ENCODE data around the gene MATR3.
"Not testable (repeated sequence)": the region's sequence is repeated elsewhere in the genome, so short reads cannot be mapped to it uniquely, and the experiment has no call there.

MATR3 gene

DNA sequence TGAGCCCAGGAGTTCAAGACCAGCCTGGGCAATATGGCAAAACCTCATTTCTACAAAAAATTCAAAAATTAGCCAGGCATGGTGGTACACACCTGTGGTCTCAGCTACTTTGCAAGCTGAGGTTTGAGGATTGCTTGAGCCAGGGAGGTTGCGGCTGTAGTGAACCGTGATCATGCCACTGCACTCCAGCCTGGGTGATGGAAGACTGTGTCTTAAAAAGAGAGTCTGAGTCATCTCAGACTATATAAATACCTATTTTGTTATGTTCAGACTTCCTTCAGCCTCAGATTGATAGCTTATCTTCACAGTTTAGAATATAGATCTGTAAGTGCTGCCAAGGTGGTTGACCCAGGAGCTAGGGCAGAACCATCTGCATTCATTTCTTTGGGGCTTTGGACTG lies 46.5 kb downstream of the MATR3 start:
- H3K4me3 ChIP-seq (ENCODE audit: low read length): no peak overlapping the region
- DNase-seq (ENCODE audit: low read depth, low spot score): no peak

DNA sequence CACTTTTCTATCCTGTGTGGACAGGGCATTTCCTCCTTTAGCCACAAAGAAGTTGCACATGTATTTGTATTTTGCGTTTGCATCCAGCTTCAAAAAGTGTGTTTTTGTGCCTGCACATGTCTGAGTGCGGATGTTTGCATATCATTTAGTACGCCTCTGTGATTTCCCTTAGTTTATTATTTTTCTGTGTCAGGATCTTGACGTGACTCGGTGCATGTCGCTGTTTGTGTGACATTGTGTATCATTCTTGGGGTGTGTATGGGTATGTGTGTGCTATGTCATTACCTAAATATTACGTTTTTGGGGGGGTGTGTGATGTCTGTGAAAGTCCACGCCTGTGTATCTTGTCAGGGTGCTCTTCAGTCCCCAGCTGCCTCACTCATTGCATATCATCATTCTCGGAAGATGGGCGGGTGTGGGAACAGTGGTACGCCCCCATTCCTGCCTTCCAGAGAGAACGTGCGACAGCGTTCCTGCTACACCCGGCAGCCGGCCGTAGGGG lies 47.7 kb downstream of the MATR3 start:
- H3K4me3 ChIP-seq (ENCODE audit: low read length): peak overlapping the region; percentile 98
- no peak for DNase-seq (ENCODE audit: low read depth, low spot score)

DNA sequence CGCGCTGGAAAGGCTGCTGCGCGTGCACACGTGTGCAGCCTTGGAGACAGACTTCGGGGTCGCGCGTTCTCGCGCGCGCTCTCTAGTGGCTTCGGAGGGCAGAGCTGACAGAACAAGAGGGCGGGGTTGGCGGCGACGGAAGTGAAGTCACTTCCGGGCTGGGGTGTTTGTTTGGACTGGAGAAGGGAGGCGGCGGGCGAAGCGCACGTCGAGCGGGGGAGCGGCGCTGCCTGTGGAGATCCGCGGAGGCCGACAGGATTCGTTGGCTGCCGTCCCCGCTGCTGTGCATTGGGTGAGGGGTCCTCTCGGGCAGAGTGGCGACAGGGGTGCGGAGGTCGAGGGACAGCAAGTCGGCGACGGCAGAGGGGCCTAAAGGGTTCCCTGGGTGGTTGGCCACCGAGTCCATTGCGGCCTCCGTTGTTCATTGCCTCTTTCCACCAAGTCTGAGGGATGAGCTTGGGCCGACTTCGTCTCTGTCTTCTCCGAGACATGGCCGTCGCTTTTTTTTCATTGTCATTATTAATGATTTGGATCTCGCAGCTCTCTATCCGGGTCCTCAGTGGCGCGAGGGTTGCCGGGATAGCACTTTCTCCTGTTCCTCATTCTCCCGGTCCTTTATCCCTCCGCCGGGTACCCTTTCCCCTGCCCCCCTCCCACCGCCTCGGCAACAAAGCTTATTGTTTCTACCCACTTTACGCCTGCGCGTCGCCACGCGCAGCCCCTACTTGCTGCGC lies 48.3 kb downstream of the MATR3 start, which contains the start of gene PAIP2:
TSS of gene PAIP2 (plus strand) at position 166 of the 734 bp plus-strand sequence. CDS start 21,931 bp downstream, outside the sequence.
- peak within 1 kb of the TSS; percentile 98 for H3K4me3 ChIP-seq (ENCODE audit: low read length)
- peak; percentile 97 for DNase-seq (ENCODE audit: low read depth, low spot score)

DNA sequence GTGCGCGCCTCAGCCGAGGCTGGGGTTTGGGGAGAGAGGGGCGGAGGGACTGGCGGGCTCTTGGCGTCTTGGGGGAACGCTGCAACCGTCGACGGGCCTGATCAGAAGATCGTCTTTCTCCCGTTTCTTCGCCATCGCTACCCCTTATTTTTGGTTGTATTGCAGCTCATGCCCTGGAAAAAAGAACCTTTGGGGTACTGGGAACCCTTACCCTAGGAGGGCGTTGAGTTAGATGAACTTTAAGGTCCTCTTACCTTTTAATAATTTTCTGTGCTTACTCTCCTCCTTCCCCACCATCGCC lies 48.8 kb downstream of the MATR3 start:
- DNase-seq (ENCODE audit: low read depth, low spot score): no peak
- peak overlapping the region; percentile 98 for H3K4me3 ChIP-seq (ENCODE audit: low read length)

DNA sequence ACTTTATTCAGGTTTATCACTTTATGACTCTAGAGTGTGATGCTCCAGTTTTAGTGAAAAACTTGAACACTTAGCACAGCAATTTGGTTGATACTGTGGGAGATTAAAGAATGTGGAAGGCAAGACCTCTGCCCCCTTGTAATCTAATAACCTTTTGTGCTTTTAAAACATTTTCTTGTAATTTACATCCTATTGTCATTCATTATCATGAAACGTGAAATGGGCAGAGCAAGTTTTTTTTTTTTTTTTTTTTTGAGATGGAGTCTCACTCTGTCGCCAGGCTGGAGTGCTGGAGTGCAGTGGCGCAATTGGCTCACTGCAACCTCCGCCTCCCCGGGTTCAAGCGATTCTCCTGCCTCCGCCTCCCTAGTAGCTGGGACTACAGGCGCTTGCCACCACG lies 49.9 kb downstream of the MATR3 start:
- no peak for DNase-seq (ENCODE audit: low read depth, low spot score)
- H3K4me3 ChIP-seq (ENCODE audit: low read length): peak overlapping the region; percentile 98

DNA sequence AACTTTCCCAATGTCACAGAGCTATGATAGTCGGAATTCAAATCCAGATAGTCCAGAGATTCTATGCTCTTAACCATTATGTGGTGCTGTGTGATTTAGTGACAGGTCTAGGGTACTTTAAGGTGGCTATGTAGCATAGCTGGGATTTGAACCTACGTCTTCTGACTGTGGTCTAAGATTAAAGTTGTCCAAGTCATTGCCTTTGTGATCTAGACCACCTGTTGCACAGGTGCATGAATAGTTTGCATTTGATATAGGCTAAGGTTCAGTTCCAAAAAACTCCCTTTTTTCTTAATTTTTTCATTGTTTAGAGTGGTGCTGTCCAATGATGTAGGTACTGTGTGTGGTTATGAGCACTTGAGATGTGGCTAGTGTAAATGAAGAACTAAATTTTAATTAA lies 50.6 kb downstream of the MATR3 start:
- H3K4me3 ChIP-seq (ENCODE audit: low read length): no peak overlapping the region
- DNase-seq (ENCODE audit: low read depth, low spot score): no peak

DNA sequence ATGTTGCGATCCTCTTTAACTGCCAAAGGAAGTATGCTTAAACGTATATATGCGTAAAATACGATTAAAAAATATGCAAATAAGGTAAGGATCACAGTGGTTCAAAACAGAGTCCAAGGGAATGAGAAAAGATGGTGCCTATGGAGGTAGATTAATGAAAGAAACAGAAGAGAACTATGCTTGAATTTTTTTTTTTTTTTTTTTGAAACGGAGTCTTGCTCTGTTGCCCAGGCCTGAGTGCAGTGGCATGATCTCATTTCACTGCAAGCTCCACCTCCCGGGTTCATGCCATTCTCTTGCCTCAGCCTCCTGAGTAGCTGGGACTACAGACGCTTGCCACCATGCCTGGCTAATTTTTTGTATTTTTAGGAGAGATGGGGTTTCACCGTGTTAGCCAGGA lies 51.9 kb downstream of the MATR3 start:
- DNase-seq (ENCODE audit: low read depth, low spot score); H3K4me3 ChIP-seq (ENCODE audit: low read length): not testable (repeated sequence)

DNA sequence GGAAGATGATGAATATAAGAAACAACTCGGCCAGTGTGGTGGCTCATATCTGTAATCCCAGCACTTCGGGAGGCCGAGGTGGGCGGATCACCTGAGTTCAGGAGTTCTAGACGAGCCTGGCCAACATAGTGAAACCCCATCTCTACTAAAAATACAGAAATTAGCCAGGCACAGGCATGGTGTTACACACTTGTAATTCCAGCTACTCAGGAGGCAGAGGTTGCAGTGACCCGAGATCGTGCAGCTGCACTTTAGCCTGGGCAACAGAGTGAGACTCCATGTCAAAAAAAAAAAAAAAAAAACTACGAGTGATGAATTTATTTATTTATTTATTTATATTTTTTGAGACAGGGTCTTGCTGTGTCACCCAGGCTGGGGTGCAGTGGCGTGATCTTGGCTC lies 54.3 kb downstream of the MATR3 start:
- DNase-seq (ENCODE audit: low read depth, low spot score); H3K4me3 ChIP-seq (ENCODE audit: low read length): not testable (repeated sequence)

DNA sequence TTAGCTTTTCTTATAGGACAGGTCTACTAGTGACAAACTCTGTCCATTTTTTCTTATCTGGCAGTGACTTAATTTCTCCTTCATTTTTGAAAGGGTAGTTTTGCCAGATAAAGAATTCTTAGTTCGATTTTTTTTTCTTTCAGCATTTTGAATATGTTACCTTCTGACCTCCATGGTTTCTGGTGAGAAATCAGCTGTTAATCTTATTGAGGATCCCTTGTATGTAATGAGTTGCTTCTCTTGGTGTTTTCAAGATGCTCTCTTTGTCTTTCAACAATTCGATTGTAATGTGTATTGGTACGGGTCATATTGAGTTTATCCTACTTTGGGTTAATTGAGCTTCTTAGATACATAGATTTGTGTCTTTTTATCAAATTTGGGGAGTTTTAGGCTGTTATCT lies 60.6 kb downstream of the MATR3 start:
- no peak overlapping the region for H3K4me3 ChIP-seq (ENCODE audit: low read length)
- DNase-seq (ENCODE audit: low read depth, low spot score): no peak

DNA sequence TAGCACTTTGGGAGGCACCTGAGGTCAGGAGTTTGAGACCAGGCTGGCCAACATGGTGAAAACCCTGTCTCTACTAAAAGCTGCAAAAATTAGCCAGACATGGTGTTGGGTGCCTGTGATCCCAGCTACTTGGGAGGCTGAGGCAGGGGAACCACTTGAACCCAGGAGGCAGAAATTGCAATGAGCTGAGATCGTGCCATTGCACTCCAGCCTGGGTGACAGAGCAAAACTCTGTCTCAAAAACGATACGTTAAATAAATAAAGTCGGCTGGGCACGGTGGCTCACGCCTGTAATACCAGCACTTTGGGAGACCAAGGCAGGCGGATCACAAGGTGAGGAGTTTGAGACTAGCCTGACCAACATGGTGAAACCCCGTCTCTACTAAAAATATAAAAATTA lies 62.4 kb downstream of the MATR3 start:
- not testable (repeated sequence) for DNase-seq (ENCODE audit: low read depth, low spot score); H3K4me3 ChIP-seq (ENCODE audit: low read length)

DNA sequence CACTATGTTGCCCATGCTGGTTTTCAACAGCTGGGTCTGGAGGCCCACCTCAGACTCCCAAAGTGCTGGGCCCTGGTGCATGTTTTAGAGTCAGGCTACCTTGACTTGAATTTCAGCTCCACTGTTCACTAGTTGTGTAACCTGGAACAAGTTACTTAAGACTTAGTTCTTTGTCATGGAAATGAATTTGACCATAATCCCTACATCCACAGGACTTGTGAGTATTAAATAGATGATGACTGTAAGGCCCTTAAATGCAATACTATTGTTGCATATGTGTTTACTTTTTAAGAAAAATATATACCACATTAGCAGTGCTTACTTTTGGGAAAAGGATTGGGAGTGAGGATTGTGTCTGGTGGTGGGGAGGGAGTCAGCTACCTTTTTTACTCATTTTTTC lies 64.5 kb downstream of the MATR3 start:
- DNase-seq (ENCODE audit: low read depth, low spot score): no peak
- no peak overlapping the region for H3K4me3 ChIP-seq (ENCODE audit: low read length)

DNA sequence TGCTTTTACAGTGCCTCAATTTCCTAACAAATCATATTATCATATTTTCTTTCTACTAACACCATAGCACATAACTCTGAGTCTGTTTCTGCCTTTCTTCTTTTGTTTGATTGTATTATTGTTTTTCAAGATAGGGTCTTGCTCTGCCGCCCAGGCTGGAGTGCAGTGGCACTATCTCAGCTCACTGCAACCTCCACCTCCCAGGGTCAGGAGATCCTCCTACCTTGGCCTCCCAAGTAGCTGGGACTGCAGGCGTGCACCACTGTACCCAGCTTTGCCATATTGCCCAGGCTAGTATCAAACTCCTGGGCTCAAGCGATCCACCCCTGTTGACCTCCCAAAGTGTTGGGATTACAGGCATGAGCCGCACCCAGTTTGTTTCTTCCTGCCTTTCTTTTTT lies 66.8 kb downstream of the MATR3 start:
- no peak for DNase-seq (ENCODE audit: low read depth, low spot score)

DNA sequence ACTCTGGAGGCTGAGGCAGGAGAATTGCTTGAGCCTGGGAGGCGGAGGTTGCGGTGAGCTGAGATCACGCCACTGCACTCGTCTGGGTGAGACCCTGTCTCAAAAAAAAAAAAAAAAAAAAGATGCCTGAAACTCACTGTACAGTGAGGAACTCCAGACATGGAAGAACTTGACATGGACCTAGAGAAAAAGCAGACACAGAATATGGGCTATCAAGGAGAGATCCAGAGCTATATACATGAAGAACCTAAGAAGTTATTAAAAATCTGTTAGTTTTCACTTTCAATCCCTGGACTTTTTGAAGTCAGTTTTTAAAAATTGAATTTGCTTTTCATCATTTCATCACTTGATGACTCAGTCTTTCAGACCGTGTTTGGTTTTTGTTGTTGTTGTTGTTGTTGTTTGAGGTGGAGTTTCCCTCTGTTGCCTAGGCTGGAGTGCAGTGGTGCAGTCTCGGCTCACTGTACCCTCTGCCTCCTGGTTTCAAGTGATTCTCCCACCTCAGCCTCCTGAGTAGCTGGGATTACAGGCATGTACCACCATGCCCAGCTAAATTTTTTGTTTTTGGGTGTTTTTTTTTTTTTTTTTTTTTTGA lies 68.4 kb downstream of the MATR3 start:
- DNase-seq (ENCODE audit: low read depth, low spot score): no peak
- no peak overlapping the region for H3K4me3 ChIP-seq (ENCODE audit: low read length)

More for the DNA sequence above, 66.8 kb downstream of the MATR3 start:
- H3K4me3 ChIP-seq (ENCODE audit: low read length): no peak overlapping the region

DNA sequence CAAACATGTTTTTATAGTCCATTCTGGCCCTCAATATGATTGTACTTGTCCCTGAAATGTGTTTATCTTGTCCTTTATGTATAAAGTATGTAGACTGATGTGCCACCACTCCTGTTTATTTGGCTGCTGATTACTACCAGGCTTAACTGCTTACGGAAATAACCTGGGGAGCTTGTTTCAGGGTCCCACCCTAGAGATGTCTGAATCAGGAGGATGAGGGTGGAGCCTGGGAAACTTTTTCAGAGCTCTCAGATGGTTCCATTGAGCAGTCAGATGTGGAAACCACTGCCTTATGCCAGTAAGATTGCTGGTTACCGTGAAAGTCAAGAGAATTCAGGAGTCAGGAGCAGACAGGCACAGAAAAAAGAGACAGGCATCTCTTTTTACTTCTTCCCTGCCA lies 70.4 kb downstream of the MATR3 start:
- DNase-seq (ENCODE audit: low read depth, low spot score): no peak
- H3K4me3 ChIP-seq (ENCODE audit: low read length): no peak overlapping the region

DNA sequence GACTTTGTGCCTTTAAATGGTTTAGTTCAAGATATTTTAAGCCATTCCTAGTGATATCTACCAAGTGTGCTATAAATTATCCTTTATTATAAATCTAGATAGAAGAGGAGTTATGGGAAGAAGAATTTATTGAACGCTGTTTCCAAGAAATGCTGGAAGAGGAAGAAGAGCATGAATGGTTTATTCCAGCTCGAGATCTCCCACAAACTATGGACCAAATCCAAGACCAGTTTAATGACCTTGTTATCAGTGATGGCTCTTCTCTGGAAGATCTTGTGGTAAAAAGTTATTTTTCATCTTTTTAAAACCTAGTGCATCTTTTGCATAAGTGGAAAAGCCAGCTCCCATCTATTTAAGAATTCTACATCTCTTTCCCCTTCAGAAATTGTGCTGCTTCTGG lies 70.9 kb downstream of the MATR3 start:
- no peak for DNase-seq (ENCODE audit: low read depth, low spot score)
- H3K4me3 ChIP-seq (ENCODE audit: low read length): no peak overlapping the region

DNA sequence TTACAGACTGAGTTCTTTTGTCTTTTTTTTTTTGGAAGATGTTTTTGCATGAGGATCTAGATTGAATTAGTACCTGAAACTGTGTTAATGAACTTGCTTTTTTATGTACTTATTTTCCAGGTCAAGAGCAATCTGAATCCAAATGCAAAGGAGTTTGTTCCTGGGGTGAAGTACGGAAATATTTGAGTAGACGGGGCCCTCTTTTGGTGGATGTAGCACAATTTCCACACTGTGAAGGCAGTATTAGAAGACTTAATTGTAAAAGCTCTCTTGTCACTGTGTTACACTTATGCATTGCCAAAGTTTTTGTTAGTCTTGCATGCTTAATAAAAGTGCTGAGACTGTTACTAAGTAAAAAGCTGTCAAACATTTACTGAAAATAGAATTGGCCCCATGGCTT lies 75.1 kb downstream of the MATR3 start:
- DNase-seq (ENCODE audit: low read depth, low spot score): no peak
- H3K4me3 ChIP-seq (ENCODE audit: low read length): no peak overlapping the region

DNA sequence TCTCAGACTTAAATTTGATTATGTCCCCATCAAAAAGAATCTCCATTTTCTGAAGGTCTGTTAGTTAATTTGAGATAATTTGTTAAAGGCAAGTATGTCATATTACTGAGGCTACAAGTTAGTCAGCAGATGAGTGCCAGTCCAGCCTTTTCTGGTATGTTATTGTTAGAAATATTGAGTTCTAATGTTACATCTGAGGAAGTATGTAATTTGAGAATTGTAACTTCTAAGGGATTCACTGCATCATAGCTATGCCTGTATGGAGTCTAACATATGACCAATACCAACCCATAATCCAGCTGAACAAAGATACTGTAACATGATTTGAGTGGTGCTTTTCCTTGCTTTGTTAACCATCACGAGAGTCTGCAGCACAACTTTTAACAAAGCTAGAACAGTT lies 75.6 kb downstream of the MATR3 start:
- no peak overlapping the region for H3K4me3 ChIP-seq (ENCODE audit: low read length)
- no peak for DNase-seq (ENCODE audit: low read depth, low spot score)

DNA sequence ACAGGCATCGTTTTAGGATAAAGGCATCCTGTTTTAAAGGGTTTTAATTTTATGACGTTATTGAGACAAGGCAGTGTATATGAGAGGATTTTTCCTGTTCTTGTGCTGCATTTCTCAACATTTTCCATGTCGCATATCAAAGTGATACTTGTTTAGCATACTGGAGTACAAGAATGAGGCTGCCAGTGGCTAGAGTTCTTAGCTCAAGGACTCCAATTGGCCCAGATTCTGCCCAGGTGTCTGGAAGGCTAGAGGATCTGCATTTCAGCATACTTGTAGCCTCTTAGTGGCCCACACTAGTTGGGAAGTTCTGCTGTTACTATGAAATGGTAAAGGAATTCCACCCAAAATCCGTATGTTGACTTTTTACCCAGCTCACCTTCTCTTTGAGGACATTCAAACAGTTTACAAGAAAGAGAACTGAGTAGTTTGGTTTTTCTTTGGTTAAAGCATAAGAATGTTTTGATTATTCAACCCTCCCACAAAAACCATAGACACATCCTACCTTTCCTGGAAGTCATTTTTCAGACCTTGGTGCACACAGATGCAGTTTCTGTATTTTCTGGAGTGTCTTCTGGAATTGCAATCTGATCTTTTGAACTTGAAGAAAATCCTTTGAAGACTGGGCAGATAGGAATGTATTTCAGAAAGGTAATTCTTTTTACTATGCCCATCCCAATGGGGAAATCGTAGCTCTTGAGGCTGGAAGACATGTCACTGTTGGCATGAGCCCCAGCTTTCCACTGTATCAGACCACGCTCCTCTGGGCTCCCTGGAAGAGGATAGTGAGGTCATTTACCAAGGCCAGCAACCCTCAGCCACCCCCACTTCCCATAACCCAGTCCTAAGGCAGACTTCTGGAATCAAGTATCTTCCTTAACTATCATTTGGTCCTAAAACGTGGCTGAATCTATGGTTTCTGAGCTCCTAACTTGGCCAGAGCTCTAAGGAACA lies 78.2 kb downstream of the MATR3 start:
- H3K4me3 ChIP-seq (ENCODE audit: low read length): no peak overlapping the region
- DNase-seq (ENCODE audit: low read depth, low spot score): no peak

DNA sequence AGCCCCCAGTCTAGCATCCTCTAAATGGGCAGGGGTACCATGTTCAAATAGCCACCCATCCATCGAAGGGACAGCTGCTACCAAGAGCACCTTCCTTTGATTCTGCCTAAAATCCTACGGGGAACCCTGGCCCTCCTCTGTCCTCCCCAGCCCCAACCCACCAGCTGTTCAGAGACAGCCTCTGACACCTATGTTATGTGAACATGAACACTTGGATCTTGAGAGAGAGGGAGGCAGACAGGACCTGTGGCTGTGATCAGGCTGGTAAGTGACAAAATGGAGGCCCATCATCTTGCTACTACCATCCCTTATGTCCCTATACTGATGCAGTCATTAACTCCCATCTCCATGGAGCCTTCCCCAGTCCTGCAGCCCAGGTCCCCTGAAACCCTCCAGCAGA lies 81.4 kb downstream of the MATR3 start:
- H3K4me3 ChIP-seq (ENCODE audit: low read length): no peak overlapping the region
- DNase-seq (ENCODE audit: low read depth, low spot score): no peak

DNA sequence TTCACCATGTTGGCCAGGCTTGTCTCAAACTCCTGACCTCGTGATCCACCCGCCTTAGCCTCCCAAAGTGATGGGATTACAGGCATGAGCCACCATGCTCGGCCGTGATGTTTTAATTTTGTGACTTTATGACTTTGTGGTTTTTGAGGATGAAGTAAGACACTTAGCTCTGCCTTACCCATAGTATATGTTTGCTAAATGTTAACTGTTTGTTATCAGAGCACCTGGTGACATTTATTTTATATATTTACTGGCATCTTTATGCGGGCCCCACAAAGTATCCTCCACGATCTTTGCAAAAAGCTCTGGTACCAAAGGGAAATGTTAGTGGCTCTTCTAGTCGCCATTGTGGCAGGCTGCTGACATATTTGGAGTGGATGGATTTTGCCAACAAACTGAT lies 82.8 kb downstream of the MATR3 start:
- no peak for DNase-seq (ENCODE audit: low read depth, low spot score)
- H3K4me3 ChIP-seq (ENCODE audit: low read length): no peak overlapping the region

Measured in Jurkat, Clone E6-1 (cell line).